NT2/D1 (cell line): Measurements from ENCODE around the gene TTC39B.

Experiments used
- SUZ12 ChIP-seq: IDR thresholded peaks from 2 replicates; pipeline ENCODE4 v1.6.1; 2011; ENCODE audit not compliant: insufficient read length, insufficient read depth; ENCODE audit errors: extremely low read depth
- YY1 ChIP-seq: IDR thresholded peaks from 2 replicates; pipeline ENCODE4 v1.6.1; 2011; ENCODE audit not compliant: insufficient read length, insufficient read depth
- ZNF274 ChIP-seq: IDR thresholded peaks from 2 replicates; pipeline ENCODE4 v1.6.1; 2011; ENCODE audit warnings: mild to moderate bottlenecking, low read depth, low read length

DNA sequence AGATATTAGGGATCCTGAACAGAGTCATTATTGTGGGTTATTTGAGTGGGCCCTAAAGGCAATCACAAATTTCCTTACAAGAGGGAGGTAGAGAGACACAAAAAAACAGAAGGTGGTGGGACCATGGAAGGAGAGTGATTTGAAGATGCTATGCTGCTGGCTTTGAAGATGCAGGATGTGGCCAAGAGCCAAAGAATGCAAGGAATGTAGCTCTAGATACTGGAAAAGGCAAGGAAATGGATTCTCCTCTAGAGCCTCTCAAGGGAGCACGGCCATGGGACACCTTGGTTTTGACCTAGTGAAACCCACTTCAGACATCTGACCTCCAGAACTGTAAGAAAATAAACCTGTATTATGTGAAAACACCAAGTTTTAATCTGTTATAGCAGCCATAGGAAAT, 53.8 kb downstream of the TTC39B start:
- TF ChIP-seq YY1 (no peak), ZNF274 (no peak), SUZ12 (no peak)
